Adrenal gland (tissue), 5 donors: ENCODE data around the gene GYG2.

ENCODE experiments used
- CTCF ChIP-seq, 6 experiments: fragments of 450-650 bp in 4 of 6; fragments of 200-600 bp in 2 of 6; sonication (generic) in 1 of 6; IDR thresholded peaks; 1 replicate in 5 of 6; 2 replicates in 1 of 6; pipeline versions ENCODE4 v1.5.1 to v1.8.0; 2016 to 2021; ENCODE audit warnings: antibody characterized with exemption in 6 of 6, mild to moderate bottlenecking in 2 of 6, moderate library complexity in 1 of 6
- POLR2A ChIP-seq, 2 donors: fragments of 450-650 bp; IDR thresholded peaks; one replicate each; pipeline ENCODE4 v1.6.1; 2017; ENCODE audit warnings: antibody characterized with exemption in 2 of 2, mild to moderate bottlenecking in 2 of 2, moderate library complexity in 1 of 2
- donor health status: DM: no; HTN: no; CAD: no.

- TF ChIP-seq POLR2A (IDR thresholded peaks at IDR 0.05) (no peak), CTCF (IDR thresholded peaks at IDR 0.05) (no peak)
These were observed 12.2 kb downstream of the GYG2 start for GRCh38 chrX:2840961-2841360.
